ENCODE measurements around the gene EZR. TPM values are rescaled to one million over a fixed set of nuclear protein-coding genes. Genes with fewer than 3 reads are reported as not detected.

EZR gene
- polyA plus RNA-seq (ENCODE audit: insufficient read length in 10 of 10): 10 to 100 TPM; 21.5 to 50.8 (median 29.2) TPM
- long read RNA-seq, donor 1, partial matches to known transcripts: 0 of 1 reads
- long read RNA-seq, donor 1, other reads (novel, unspliced or antisense): 0 of 1 reads
- long read RNA-seq, donor 2, partial matches to known transcripts: 0 of 5 reads
- long read RNA-seq, donor 2, other reads (novel, unspliced or antisense): 0 of 5 reads
- long read RNA-seq, donor 3: 0 reads
- long read RNA-seq, donor 4, partial matches to known transcripts: 0 of 4 reads
- long read RNA-seq, donor 4, other reads (novel, unspliced or antisense): 0 of 4 reads
- long read RNA-seq, donor 5, transcript EZR-202 (14 exons, 3,096 nt): major isoform, 5 of 12 reads
- long read RNA-seq, donor 5, partial matches to known transcripts: 6 of 12 reads
- long read RNA-seq, donor 5, other reads (novel, unspliced or antisense): 0 of 12 reads
- long read RNA-seq, donor 6, partial matches to known transcripts: 36 of 43 reads
- long read RNA-seq, donor 6, other reads (novel, unspliced or antisense): 0 of 43 reads
- long read RNA-seq, donor 7, partial matches to known transcripts: 0 of 1 reads
- long read RNA-seq, donor 7, other reads (novel, unspliced or antisense): 0 of 1 reads
- long read RNA-seq, donor 8, partial matches to known transcripts: 0 of 5 reads
- long read RNA-seq, donor 8, other reads (novel, unspliced or antisense): 0 of 5 reads
- long read RNA-seq, donor 9: 0 reads

DNA sequence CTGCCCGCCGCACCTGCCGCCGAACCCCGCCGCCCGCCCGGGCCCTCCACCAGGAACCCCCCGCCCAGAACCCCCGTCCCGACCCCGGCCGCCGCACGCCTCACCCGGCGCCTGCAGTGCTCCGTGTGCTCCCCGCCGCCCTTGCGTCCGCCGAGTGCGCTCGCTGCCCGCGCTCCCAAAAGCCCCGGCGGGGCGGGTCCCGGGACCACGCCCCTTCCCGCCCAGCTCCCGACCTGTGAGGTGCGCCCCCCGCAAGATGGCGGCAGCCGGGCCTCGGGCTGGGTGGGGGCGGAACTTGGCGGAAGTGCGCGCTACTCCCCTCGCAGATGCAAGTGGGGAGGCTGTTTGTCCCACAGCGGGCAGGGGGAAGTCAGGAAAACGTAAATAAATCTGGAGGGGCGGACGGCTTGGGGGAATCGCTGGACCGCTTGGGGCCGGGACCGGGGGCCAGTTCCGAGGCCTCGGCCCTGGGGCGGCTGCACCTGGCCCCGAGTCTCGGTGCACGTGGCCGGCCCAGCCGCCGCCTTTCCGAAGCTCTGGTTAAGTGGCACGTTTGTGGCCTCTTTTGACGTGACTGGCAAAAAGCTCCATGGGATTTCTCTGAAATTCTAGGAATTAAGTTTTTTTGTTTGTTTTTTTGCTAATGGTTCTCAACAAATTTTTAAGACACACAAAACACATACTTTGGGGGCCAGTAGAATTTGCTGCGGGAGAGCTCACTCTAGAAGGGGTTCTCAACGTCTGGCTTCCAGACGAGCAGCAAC is at the start of gene EZR:
EZR (minus strand) TSS at position 156 of the 764 bp plus-strand sequence. CDS start 1,275 bp downstream, outside the sequence.
- peak; percentile 57 to 86 (median 73) for DNase-seq

DNA sequence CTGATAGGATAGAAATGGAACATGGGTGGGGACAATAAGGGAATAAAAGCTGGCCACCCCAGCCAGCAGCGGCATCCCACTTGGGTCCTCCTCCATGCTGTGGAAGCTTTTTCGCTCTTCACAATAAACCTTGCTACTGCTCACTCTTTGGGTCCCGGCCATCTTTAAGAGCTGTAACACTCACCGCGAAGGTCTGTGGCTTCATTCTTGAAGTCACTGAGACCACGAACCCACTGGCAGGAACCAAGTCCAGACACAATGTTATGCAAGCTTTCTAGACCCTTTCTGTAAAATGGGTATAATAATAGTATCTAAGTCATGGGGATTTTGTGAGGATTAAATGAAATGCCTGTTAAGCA is 48.9 kb upstream of the EZR start:
- no peak for DNase-seq

DNA sequence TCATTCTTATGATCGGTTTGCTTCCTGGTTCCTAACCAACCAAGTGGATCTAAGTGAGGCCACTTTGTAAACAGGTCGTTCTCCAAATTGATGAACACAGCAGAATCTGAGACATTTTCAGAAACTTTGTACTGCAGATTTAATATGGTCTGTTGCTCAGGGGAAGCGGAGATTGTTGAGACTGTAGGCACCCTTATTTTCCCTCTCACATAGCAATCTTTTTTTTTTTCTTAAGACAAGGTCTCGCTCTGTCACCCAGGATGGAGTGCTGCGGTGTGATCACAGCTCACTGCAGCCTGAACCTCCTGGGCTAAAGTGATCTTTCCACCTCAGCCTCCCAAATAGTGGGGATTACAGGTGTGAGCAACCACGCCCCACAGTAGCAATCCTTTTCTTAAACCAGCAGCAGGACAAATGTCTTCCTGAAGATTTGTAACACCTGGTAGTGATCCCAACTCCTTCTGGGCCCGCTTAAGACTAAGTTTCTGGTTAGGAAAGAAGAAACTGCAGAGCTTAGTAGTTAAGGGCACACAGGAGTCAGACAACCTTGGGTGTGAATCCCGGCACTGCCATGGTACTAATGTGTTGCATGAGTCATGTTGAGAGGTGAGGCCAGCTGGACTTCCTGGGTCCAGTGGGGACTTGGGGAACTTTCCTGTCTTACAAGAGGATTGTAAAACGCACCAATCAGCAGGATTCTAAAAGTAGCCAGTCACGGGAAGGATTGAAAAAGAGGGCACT is 48.4 kb upstream of the EZR start:
- DNase-seq: no peak

DNA sequence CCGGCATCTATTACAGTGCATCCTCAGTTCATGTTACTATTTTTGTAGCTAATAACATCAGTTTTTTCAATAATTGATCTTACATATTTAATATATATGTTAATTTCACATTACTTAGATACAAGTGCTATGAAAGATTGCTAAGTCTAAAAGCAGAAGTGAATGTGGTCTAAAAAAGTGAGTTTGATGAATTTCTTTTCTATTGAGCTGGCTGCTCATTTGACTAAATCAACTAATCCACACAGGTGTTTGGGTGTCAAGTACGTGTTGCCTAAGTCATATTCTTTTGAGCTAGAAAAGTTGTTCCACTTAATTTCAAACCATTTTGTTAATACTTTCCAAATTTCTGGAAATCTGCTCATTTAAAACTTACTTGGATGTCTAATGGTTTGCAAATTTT is 46.6 kb upstream of the EZR start:
- DNase-seq: no peak

DNA sequence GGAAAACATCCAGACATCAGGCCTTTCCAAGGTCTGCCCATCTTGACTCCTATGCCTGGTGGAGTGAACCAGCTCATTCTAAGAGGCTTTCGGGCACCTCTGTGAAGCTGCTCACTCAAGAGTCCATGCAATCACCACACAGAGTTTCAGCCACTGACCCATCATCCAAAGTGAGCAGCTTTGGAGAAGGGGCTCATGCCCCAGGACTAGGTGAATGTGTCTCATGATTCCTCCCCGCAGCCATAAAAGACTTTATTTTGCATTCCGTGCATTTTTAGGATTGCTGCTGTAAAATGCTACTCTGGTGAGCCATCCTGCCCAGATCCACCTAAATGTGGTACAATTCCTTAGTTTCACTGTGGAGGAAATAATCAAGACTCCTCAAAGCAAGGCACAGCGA is 44.5 kb upstream of the EZR start:
- DNase-seq: no peak

DNA sequence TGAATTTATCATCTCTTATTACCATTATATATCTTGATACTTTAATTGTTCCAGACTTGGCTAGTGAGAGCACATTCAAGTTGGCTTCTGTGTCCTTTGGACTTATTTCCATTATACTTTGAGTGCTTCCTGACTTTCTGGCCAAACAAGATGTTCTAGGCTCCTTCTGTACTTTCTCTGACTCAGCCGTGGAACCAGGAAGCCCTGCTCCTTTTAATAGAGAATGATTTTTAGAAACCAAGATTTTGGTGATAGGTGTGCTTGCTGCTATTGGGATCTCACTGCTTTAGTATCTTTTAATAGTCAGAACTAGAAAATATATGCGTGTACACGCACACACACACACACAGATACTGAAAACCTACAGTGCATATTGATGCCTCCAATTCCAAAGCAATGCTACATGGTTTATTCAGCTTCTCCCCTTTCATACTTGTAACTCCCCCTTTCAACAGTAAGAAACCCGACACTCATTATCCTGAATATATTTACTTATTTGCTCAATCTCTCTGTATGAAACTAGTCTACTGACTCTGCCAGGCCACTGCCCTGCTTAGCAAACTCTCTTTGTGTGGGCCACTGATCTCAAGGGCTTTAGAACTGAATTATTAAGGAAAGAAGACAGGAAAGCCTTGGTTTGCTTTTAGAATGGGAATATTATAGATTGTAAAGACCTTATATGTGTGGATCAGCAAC is 42.7 kb upstream of the EZR start:
- no peak for DNase-seq

DNA sequence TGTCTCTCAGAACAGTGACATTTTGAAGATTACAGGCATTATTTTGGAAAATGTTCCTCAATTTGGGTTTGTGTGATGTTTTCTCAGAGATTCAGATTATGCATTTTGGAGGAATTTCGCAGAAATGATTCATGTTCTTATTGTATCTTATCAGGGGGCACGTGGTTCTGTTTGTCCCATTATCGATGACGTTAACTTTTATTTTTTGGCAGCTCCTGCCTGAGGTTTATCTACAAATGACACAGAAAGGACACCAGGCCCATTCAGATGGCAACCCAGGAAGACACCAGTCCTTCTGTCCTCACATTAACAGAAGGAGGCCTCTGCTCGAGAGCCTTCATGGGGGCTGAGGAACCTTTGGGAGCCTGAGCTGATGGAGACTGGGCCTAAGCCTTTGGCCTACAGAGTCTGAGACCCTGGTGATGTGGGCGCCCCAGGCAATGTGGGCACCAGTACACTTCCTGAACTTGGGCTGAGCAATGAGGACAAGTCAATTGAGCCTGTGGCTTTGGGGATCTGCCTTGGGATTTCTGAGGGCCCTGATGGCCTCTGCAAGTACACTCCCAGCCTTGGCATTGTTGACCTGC is 41.2 kb upstream of the EZR start:
- no peak for DNase-seq

DNA sequence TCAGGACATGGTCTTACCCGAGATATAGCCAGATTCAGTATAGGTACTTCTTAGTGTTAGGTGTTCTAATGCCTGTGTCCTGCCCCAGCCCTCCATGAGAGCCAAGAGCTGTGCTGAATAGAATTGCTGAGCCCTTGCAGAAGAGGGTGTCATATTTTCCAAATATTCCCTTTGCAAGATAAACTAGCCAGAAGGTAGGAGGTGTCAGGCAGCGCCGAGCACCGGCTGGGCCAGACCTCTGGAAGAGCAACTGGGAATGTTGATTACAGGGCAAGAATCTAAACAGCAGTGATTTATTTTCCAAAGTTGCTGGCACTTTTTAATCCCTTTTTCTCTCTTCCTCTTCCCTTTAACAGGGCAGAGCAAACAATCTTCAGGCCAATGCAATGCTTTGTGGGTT is 37.1 kb upstream of the EZR start:
- no peak for DNase-seq

DNA sequence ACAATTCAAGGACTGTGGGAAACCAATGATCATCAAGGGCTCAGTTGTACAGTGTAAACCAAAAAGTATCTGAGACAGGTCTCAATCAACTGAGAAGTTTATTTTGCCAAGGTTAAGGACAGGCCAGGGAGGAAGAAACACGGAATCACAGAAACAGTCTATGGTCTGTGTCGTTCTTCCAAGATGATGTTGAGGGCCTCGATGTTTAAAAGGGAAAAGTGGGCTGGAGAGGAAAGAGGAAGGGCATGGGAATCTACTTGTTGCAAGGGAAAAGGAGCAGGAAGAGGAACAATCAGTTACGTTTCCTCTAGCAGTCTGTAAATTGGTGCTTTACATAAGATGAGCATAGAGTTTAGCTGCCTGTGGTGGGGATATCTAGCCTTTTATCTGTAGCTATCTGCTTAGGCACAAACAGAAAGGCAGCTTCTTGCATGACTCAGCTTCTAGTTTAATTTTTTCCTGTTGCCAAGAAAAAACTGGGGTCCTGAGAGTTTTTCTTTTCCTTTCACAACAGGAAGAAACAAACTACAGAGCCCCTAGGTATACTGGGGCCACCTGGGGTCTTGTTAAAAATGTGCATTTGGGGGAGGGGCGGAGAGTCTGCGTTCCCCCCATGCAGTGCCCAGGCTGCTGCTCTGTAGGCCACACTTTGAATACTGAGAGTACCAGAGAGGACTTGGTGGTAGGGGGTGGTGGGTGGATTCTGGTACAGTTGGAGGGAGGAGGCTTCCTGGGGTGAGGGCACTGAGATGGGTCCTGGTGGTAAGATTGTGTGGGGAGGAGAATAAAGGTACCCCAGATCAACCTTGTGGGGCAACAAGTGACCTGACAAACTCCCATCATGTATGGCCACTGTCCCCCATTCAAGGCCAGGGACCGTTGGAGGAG is 35.3 kb upstream of the EZR start:
- no peak for DNase-seq

DNA sequence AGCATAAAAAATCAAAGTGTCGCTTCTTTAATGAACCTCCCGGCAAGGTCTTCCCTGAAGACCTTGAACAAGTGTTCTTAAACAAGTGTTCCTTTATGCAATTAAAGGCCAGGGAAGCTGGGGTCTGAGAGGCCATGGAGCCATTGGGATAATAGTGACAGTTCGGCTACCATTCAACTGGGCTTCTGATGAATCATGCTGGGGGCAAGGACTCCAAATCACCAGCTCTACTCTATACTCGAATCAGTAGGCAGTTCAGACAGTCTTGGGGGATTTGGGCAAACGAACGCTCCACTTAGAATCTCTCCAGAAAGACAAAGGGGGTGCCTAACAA is 34.7 kb upstream of the EZR start:
- no peak for DNase-seq

DNA sequence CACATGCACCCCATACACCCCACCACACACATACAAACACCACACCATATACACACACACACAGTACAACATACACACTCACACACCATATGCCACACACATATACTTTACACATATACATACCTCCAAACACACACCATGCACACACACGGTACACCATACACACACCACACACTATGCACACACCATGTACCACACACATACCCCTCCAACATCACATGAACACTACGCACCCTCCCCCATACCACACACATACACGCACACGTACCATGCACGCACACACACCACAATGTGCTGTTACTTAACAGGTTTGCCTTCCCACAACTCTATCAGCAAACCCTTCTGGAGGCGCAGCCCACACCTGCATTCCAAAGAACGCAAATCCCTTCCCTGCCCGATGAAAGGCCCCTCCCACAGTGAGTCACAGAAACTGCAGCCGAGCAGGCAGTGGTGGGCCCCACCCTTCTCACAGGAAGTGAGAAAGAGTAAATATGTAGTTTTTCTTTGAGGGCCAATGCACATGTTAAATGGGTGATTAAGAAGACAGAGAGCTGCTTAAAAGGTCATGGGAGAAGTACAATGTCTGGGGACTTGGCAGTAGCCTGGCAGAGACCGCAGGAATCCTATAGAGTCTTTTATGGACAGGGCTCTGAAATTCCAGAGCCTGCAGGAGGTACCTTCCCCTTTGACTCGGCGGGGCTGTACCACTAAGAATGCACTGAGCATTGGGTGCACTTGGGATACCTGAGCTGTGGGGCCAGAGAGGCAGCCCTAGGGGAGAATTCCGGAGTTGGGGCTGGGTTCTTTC is 34.1 kb upstream of the EZR start:
- peak; percentile 27 to 69 (median 53) for DNase-seq

DNA sequence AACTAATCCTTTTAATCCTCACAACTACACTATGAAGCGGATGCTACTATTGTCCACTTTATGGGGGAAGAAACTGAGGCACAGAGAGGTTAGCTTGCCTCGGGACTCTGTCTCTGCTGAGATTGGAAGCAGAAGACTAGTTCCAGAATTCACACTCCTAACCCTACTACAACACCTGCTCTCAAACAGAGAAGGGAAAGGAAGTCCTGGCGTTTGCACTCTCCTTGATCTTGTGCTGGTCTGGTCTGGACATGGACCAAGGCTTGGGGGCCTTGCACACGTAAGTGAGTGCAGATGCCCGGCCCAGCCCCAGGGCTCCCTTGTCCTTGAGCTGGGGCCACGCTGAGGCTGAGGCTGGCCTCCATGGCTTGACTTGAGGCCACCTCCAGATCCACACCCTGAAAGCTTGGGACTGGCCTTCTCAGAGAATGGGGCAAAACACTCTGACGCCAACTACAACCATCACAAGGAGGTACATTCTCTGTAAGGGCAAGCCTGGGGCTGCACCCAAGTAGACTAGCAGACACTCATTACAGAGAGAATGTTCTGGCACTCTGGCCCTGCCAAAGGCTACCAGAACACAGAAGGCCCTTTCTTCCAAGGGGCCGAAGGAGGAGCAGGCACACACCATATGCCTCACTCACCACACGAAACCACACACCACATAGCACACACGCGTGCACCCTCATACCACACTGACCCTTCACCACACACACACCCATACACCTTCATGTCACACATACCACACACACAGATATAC is 33.3 kb upstream of the EZR start:
- no peak for DNase-seq

DNA sequence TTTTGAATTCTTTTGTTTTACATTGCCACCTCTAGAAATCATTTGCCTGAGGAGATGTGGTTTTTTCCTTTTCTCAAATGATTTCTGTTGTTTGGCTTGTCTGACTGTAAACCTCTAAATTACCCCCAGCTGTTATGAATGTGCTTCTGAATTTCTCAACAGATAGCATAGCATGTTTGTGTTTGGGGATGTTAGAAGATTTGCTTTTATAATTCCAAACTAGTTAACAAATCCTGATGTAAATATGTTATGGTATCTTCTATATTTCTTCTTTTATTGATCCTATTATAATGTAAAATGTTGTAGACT is 31.6 kb upstream of the EZR start:
- DNase-seq: no peak

DNA sequence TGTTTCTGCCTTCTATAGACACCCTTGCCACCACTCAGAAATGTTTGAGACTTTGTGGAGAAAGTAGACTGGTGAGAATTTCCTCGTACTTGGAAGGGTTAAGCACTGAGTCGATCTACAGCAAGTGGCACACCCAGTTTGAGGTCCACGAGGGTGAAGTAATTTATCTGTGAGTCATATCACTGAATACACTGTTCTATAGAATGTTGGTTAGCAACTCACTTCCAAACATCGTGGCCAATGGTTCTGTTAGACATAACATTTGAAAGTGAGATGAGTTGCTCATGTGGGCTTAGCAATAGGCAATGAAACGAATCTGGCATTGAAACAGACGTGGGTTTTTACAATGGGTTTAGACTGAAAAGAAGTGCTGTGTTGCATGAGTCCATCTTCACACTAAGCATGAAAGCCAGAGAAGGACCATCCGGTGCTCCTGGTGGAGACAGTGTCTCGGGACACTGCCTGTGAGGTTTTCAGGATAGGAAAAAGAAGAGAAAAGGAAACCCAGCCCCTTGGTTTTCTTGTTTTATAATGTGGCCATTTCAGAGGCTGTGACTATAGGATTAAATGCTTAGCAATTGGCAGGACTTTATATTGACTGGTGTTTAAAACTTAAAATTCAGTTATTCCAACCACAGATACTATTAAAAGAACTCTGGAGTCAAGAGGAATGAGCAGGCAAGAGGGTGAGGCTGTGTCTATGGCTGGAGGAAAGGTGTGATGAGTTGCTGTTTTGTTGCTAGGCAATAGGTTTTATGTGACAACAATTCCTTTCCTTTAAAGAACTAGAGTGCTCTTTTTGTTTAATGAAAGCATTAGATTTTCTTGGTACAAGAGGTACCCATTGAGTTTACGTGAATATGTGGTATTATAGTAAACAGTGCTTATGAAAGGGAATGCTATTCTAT is 31.0 kb upstream of the EZR start:
- peak in 2 of 3 donors; percentile 40 to 88 for DNase-seq

DNA sequence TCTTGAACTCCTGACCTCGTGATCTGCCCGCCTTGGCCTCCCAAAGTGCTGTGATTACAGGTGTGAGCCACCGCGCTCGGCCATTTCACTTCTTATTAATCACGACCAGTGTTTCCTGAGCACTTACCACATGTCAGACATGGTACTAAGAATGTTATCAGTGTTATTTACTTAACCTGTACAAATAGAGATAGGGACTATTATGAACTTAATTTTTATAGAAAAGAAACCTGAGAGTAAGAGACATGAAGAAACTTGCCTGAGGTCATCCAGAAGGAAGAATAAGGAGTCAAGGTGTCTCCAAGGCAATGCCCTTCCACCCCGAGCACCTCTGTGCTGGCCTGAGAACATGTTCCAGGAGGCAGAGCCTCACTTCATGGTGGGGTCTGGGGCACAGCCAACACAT is 29.3 kb upstream of the EZR start:
- no peak for DNase-seq

DNA sequence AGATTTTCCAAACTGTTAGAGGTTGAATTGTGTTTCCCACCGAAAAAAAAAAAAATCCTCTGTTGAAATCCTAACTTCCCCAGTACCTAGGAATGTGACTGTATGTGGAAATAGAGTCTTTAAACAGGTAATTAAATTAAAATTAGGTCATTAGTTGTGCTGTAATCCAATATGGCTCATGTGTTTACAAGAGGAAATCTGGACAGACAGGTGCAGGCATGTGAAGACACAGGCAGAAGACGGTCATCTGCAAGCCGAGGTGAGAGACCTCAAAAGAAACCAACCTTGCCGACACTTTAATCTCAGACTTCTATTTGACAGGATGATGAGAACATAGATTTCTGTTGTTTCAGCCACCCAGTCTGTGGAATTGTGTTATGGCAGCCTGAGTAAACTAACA is 28.6 kb upstream of the EZR start:
- no peak for DNase-seq

DNA sequence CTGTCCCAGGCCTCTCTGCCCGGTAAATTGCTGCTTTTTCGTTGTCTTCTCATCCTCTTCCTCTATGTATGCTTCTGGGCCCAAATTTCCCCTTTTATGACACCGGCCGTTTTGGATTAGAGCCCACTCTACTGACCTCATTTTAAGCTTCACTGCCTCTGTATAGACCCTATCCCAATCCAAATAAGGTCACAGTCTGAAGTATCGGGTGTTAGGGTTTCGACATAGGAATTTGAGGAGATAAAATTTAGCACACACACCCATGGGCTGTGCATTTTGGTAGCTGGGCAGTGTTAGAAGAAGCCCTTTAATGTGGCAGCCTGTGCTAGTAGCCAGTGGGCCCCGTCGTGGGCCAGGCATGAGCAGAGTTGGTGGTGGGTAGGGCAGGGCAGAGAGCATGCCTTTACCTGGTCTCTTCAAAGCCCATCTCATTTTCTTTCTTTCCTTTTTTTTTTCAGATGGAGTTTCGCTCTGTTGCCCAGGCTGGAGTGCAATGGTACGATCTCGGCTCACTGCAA is 27.9 kb upstream of the EZR start:
- no peak for DNase-seq
